HG02938 (cell line): ENCODE measurements around the gene POLR2F.

Experiments used
- ATAC-seq: cut with Tn5 transposase; IDR thresholded peaks from one replicate; pipeline ENCODE4 v1.9.1; 2021; ENCODE audit warnings: mild to moderate bottlenecking, moderate library complexity; ENCODE audit not compliant: unreplicated experiment

Gene POLR2F

DNA sequence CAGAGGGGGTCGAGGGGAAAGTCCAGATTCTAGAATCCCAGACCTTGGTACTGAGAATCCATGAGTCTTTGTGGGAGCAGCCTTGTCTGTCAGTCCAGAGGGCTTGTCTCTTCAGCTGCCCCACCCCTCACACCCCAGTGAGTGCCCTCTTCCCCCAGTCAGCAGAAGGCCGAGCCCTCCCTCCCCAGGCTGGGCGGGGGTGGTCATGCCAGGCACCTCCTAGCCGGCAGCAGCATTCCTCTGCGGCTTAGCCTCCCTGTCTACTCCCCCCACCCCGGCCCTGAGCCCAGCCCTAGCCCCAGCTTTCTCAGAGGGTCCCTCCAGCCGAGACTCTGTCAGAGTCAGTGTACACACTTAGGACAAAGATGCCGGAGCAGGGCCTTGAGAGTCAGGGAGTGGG, 26.3 kb downstream of the POLR2F start:
- no peak for ATAC-seq

GRCh38 chr22:37981282-37982011, 27.9 kb downstream of the POLR2F start:
- no peak for ATAC-seq

DNA sequence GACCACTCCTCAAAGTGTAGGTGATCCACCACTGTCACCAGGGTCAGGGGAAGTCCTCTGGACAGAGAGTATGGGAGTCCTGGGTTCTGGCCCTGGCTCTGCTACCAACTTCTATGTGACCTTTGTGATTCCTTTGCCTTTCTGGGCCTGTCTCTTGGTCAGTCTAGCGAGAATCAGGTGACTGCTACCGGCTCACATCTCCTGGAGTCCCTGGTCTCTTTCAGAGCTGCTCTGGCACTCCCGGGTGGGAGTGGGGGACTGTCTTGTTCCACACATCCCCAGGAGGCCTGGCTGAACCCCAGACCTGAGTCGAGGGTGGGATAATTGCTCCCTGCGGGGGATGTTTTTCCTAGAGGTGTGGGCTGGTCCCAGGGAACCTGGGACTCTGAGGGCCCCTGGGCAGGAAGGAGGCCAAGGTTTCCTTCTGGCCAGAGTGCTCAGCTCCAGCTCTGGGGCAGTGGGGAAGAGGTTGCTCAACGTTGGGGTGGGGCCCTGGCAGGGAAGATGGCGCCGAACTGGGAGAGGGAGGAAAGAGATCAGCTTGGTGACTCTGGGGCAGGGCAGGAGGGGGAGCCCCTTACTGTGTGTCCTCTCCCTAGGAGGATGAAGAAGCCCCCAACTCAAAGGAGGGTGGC, 28.8 kb downstream of the POLR2F start:
- no peak for ATAC-seq

GRCh38 chr22:37982938-37983859, 29.7 kb downstream of the POLR2F start:
- no peak for ATAC-seq

DNA sequence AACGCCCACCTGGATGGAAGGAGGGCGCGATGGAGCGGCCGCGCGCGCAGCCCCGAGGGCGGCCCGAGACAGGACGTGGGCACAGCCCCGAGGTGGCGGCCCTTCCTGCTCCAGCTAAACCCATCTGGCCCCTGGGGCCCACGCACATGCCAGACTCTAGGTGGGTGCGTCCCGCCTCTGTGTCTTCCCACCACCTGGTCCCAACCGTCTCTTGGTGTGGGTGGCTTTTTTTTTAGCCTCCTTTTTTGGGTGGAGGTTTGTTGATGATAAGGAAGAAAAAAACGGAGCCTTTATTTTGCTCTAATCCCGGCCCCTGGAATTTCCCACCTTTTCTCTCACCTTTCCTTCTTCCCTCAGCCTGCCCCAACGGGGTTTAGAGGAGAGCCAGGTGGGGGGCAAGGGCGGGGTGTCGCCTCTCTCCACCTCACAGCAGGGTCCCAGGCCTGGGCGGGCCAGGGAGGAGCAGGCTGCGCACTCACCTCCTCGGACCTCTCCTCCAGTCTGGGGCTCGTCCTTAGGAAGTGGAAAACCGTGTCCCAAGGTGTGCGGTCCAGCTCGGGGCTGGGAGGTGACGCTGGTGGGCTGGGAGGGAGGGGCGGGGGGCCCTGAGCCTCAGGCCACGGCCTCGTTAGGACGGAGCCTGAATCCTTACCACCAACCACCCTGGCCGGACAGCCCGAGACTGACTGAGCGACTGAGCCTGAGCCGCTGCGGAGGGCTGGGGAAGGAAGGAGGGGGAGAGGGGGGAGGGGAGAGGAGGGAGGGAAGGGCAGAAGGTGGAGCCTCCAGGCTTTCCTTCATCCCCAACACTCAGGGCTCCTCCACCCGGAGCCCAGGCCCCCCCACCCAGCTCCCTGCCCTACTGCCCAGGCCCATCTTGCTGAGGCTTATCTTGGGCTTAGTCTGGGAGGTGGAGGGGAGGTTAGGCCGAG, 30.6 kb downstream of the POLR2F start, which contains the start of gene SOX10:
Gene SOX10, minus strand, starts transcription at position 696 of the 932 bp plus-strand sequence. CDS start 771 bp downstream, outside the sequence.
- no peak for ATAC-seq

GRCh38 chr22:37985050-37985585, 31.6 kb downstream of the POLR2F start:
- ATAC-seq, result no peak

DNA sequence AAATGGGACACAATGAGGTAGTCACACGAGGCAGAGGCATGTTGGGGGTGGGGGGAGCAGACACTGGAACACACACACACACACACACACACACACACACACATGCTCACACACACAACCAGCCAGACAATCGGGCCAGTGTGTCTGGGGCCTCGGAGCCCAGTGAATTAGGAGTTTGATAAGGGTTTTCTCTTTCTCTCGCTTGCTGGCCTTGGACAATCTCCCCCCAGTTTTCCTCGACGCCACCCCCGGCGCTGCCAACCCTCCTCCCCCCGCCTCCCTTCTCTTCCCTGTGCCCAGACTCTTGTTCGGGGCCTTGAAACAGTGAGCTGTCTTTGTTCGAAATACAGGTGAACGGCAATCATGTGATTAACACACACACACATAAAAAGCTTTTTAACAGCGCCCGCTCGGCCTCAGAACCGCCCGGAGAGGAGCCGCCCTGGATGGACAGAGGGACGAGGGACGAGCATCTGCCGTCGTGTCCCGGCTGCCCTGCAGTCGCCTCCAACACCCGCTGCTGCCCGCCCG, 32.3 kb downstream of the POLR2F start:
- no peak for ATAC-seq

DNA sequence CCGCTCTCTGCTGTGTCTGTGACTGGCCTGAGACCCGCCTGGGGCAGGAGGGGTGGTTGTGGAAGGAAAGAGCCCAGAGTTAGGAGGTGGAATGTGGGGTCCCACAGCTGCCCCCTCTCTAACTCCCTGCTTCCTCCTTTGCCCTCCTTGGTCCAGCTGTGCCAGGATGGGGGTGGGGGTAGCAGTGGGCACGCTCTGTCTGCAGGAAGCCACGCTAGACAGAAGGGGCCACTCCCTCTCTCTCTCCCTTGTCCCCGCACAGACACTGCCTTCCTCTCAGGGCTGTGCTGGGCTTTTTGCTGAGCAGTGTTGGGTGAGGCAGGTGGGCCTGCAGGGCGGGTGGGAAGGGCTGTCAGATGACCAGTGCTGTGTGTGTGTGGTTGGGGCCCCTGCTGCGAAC, 32.9 kb downstream of the POLR2F start:
- ATAC-seq, result no peak

- ATAC-seq, result no peak
Observed at GRCh38 chr22:37989146-37990045, 35.9 kb downstream of the POLR2F start.

DNA sequence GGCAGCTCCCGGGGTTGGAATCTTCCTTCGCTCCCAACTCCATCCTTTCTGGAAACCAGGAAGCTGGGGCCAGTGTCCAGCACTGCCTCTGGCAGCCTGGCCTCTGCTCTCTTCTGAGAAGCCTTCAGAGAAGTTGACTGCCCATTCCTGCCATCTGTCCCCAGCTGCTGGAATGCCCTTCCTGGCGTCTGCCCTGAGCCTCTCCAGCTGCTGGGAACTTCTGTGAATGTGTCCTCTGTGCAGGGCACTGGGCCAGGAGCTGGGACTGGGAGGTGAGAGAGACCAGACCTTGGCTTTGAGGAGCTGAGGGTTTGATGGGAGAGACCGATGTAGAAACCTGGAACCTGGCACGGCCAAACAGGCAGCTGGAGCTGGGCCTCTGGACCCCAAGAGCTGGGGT, 36.8 kb downstream of the POLR2F start:
- no peak for ATAC-seq

DNA sequence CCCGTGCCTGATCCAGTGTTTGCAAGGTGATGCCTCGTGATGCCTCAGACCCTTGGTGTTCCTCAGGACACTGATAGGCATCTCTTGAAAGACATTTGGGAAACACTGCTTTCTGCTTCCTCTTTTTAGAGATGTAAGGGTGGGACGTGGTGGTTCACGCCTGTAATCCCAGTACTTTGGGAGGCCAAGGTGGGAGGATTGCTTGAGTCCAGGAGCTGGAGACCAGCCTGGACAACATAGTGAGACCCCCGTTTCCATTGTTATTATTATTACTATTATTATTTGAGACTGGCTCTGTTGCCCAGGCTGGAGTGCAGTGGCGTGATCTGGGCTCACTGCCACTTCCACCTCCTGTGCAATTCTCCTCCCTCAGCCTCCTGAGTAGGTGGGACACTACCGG, 37.4 kb downstream of the POLR2F start:
- ATAC-seq, result no peak

- ATAC-seq, result no peak
Observed at GRCh38 chr22:37991731-37992442, 38.4 kb downstream of the POLR2F start.

GRCh38 chr22:37994049-37994448, 40.5 kb downstream of the POLR2F start:
- ATAC-seq, result no peak

DNA sequence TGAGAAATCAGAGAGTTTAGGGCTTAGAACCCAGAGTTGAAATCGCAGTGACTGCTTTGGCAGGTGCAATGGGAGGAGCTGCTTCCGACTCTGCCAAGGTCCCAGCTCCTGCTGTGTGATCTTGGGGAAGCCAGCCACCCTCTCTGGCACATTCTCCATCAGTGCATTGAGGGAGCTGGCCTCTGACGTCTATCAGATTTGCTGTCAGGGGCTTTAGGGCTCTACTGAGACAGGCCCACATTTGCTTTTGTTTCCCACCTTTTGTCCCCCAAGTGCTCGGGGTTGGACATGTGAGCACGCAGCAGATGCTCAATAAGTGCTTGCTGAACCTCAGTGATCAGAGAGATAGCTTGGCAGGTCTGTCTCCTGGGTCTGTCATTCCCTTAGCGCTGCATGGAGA, 41.5 kb downstream of the POLR2F start:
- no peak for ATAC-seq

DNA sequence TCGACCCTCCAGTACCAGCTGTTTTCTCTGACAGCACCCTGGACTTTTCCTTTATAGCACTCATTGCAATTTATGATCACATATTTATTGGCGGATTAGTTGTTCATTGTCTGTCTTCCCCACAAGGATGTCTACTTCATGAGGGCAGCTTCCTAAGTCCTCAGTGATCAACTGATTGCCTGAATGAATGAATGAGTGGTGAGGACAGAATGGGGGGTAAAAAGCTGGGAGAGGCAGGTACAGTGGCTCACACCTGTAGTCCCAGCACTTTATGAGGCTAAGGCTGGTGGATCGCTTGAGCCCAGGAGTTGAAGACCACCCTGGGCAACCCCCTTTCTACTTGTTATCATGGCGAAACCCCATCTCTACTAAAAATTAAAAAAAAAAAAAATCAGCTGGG, 42.0 kb downstream of the POLR2F start:
- ATAC-seq, result no peak

- ATAC-seq, result no peak
Observed at GRCh38 chr22:37996079-37996478, 42.6 kb downstream of the POLR2F start.

DNA sequence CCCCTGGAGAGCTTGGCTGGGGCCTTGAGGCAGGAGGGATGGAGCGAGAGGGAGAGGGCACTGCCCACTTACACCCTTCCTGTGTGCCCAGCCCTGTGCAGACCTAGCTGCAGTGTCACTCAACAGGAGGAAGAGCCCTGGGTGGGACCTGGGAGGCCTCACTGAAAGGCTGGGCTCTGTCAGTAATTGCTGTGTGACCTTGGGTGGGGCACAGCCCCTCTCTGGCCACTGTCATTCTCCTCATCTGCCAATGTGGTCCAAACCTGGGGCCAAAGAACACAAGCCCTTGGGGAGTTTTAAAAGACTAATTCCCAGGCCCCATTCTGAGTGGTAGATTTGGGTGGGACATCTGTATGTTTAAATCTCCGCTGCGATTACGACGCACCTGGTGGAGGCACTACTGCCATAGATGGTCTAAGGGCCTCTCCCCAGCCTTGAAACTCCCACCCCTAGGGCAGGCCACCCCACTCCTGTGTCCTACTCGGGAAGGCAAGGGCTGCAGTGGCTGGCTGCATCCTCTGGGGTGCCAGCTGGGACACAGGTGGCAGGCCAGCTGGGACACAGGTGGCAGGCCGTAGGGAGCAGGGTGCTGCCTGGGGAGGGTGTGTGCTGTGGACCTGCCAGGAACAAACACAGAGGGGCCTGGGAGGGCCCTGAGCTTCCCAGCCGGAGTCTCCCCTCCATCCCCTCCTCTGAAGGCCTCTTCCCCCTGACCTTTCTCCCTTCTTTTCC, 43.2 kb downstream of the POLR2F start:
- ATAC-seq, result no peak

DNA sequence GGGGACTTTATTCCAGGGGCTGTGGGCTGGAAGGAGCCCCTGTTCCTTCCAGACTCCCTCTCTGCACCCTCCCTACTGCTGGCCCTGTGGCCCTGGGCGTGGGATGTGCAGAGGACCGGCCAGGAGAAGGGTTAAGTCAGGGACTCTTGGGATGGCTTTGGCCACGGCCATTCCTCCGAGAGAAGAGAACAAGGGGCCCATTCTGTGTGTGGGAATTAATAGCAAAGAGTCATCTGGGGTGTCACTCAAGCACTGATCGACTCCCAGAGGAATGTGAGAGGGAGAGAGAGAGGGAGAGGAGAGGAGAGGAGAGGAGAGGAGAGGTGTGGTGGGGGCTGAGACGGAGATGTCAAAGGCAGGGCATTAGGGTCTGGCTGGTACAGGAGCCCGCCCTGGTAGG, 45.0 kb downstream of the POLR2F start:
- no peak for ATAC-seq
